Coronary artery (tissue), 2 donors: ENCODE measurements around the gene HTR5A.
"Not testable (repeated sequence)": the region's sequence is repeated elsewhere in the genome, so short reads cannot be mapped to it uniquely, and the experiment has no call there.

Experiments
- DNase-seq: peaks from one replicate; pipeline ENCODE4 v3.0.0-alpha.2; 2017; ENCODE audit warnings: low spot score
- H3K27ac ChIP-seq, 2 donors: fragments of 200-600 bp; sonication (generic); one replicate each; pipeline ENCODE4 v1.5.1; 2016 to 2019
- H3K4me3 ChIP-seq: fragments of 200-600 bp; sonication (generic); 2 replicates; pipeline ENCODE4 v1.5.1; 2016; ENCODE audit warnings: mild to moderate bottlenecking, moderate library complexity
- TF ChIP-seq, protein P1 (sequence below): fragments of 200-600 bp; sonication (generic); IDR thresholded peaks from one replicate; pipeline ENCODE4 v1.5.1; 2019; ENCODE audit warnings: antibody characterized with exemption

Gene HTR5A

DNA sequence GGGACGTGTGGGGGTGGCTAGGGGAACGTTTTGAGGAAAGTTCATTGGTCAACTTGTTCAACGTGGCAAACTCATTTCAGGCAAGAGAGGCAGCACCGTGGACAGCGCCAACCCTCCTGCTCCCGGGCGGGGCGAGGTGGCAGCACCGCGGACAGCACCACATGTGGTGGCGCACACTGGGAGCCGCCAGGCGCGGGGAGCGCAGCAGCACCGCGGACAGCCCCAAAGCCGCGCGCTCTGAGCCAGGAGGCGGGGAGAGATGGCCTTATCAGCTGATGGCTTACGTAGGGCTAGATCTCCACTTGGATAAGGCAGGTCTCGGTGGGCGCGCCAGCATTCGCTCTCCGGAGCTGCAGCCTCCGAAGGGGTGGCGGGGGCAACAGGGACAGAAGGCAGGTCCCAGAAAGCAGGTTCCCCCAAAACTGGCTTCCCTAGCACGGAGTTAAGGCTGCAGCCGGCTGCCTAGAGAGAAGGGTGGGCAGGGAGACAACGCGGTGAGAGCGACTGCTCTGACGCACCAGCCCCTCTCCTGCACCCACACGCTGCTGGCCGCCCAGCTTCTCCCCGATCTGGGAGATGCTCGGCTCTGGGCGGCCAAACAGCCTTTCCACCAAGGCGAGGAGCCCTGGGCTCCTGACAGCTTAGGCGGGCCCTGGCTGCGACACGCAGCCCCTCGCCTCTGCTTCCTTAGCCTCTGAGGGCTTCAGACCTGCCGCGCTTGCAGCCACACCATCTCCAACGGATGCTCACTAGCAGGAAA lies at the start of gene HTR5A:
Gene HTR5A, plus strand, starts transcription at position 333 of the 760 bp plus-strand sequence. CDS start 576 bp downstream, outside the sequence.
- TF ChIP-seq, protein P1, sequence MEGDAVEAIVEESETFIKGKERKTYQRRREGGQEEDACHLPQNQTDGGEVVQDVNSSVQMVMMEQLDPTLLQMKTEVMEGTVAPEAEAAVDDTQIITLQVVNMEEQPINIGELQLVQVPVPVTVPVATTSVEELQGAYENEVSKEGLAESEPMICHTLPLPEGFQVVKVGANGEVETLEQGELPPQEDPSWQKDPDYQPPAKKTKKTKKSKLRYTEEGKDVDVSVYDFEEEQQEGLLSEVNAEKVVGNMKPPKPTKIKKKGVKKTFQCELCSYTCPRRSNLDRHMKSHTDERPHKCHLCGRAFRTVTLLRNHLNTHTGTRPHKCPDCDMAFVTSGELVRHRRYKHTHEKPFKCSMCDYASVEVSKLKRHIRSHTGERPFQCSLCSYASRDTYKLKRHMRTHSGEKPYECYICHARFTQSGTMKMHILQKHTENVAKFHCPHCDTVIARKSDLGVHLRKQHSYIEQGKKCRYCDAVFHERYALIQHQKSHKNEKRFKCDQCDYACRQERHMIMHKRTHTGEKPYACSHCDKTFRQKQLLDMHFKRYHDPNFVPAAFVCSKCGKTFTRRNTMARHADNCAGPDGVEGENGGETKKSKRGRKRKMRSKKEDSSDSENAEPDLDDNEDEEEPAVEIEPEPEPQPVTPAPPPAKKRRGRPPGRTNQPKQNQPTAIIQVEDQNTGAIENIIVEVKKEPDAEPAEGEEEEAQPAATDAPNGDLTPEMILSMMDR: no peak

DNA sequence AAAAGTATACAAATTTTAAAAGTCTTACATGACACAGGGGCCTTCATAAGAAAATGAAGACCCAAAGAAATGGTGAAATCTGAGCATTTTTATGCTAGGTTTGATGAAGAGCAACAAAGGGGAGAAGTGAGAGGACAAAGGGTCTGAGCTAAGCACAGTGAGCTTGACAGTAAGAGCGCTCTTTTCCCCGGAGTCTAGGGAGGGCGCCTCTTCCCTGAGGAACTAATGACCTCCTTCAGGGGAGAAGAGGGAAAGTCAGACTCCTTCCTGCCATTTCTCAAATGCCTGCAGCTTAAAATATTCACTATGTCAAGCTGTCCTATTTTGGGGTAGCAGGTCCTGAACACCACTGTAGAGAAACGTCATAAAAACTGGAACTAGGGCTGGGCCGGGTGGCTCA lies 49.1 kb upstream of the HTR5A start:
- no peak for DNase-seq
- no peak overlapping the region for H3K4me3 ChIP-seq
- TF ChIP-seq, protein P1: no peak
- H3K27ac ChIP-seq: no peak overlapping the region

More for the DNA sequence above, at the start of gene HTR5A:
- no peak within 1 kb of the TSS for H3K27ac ChIP-seq
- DNase-seq: no peak
- no peak within 1 kb of the TSS for H3K4me3 ChIP-seq

DNA sequence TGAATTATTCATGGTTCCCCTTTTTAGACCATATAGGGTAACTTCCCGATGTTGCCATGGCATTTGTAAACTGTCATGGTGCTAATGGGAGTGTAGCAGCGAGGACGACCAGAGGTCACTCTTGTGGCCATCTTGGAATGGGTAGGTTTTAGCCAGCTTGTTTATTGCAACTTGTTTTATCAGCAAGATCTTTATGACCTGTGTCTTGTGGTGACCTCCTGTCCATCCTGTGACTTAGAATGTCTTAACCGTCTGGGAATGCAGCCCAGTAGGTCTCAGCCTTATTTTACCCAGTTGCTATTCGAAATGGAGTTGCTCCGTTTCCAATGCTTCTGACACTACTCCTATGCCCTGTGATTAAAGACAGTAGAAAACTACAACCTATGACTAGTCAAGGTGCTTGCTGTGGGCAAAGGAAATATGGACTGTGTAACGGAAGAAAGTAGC lies 48.4 kb upstream of the HTR5A start:
- Histone ChIP-seq H3K4me3 (no peak overlapping the region), H3K27ac (no peak overlapping the region)
- TF ChIP-seq, protein P1: no peak
- DNase-seq: no peak

DNA sequence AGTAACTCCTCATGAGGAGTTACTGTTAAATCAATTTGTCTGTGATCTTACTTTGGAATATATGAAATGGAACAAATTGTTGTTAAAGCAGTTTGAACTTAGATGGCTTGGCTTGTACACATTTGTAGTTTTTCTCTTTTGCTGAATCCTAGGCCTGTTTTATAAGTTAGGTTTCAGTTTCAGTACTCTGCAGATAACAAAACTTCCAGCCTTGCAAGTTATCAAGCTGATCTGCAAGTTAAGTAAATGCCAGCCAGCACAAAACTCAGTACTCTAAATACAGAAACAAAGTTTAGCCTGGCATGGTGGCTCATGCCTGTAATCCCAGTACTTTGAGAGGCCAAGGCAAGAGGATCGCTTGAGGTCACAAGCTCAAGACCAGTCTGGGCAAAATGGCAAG lies 42.2 kb upstream of the HTR5A start:
- Histone ChIP-seq H3K27ac (no peak overlapping the region), H3K4me3 (no peak overlapping the region)
- TF ChIP-seq, protein P1: no peak
- DNase-seq: no peak

DNA sequence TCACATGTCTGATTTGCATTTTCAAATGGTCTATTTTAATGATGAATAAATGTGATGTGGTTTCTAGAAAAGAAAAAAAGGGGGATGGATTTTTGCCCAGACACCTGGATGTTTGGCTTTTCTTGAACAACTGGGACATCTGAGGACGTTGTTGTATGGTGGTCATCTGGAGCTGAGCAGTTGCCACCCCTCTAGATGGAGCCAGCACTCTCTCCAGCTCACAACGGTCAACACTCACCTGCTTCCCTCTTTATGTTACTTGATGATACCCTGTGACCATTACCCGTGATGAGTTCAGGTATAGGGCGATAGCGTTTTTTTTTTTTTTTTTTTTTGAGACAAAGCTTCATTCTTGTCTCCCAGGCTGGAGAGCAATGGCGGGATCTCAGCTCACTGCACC lies 37.1 kb upstream of the HTR5A start:
- no peak for DNase-seq
- Histone ChIP-seq H3K27ac (no peak overlapping the region), H3K4me3 (no peak overlapping the region)
- TF ChIP-seq, protein P1: no peak

DNA sequence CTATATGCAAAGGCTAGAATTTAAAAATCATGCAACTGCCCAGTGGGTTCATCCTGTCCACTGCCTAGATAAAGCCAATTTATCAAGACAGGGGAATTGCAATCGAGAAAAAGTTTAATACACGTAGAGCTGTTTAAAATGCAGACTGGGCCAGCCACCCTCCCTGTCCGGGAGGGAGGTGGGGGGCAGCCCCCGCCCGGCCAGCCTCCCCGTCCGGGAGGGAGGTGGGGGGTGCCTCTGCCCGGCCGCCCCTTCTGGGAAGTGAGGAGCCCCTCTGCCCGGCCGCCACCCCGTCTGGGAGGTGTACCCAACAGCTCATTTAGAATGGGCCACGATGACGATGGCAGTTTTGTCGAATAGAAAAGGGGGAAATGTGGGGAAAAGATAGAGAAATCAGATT lies 35.6 kb upstream of the HTR5A start:
- H3K27ac ChIP-seq, DNase-seq, H3K4me3 ChIP-seq: not testable (repeated sequence)

DNA sequence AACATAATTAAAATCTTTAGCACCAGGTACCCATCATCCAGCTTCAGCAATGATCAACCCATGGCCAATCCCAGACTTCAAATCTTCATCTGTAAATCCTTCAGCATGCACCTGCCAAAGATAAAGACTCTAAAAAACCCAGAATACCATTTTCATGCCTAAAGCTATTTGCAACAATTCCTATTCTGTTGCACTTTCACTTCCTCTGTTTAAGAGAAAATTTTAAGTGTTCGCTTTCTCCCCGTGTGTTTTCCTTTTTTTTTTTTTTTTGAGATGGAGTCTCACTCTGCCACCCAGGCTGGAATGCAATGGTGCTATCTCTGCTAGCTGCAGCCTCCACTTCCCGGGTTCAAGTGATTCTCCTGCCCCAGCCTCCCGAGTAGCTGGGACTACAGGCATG lies 31.8 kb upstream of the HTR5A start:
- Histone ChIP-seq H3K4me3 (no peak overlapping the region), H3K27ac (no peak overlapping the region)
- TF ChIP-seq, protein P1: no peak
- DNase-seq: no peak
